ENCODE data around the gene SDS.

Gene SDS

GRCh38 chr12:113448873-113449272 is 45.2 kb upstream of the SDS start:
- no peak for DNase-seq
- H3K4me1 ChIP-seq, result no peaks in the 10 kb centered on the region
- H3K27me3 ChIP-seq, result peaks cover 1% of the 10 kb centered on the region; the same call in 1 of the 2 replicates
- H3K4me3 ChIP-seq (ENCODE audit: low read depth, low read length), result no peak overlapping the region
- H3K36me3 ChIP-seq, result no peaks in the 10 kb centered on the region
- no peak for TF ChIP-seq CTCF (IDR thresholded peaks at IDR 0.05; ENCODE audit: low read depth, low read length)
- no peaks in the 10 kb centered on the region; the same call in 1 of the 2 replicates for H3K9me3 ChIP-seq

DNA sequence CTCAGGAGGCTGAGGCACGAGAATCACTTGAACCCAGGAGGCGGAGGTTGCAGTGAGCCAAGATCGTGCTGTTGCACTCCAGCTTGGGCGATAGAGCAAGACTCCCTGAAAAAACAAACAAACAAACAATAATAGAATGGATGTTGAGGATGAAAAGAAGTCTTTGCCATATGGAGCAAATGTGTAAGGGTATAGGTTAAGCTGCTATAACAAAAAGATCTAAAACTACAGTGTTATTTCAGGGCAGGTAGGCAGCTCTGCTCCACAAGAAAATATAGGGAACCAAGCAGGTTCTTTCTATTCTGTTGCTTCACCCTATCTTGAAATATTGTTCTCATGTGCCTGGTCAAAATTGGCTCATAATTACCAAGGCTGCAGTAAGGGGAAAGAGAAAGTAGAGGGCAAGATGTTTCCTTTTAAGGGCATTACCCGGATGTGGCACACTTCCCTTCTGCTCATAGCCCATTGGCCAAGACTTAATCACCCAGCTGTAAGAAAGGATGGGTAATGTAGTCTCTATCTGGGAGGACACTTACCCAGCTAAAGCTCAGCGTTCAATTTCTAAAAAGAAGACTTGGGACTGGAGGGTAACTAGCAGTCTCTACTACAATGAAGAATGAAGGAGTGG is 42.0 kb upstream of the SDS start:
- H3K27me3 ChIP-seq, result peaks cover 10% of the 10 kb centered on the region
- no peaks in the 10 kb centered on the region for H3K4me1 ChIP-seq
- no peaks in the 10 kb centered on the region for H3K36me3 ChIP-seq
- no peak for DNase-seq
- no peaks in the 10 kb centered on the region for H3K9me3 ChIP-seq
- no peak overlapping the region for H3K4me3 ChIP-seq (ENCODE audit: low read depth, low read length)
- TF ChIP-seq CTCF (IDR thresholded peaks at IDR 0.05; ENCODE audit: low read depth, low read length), result no peak

DNA sequence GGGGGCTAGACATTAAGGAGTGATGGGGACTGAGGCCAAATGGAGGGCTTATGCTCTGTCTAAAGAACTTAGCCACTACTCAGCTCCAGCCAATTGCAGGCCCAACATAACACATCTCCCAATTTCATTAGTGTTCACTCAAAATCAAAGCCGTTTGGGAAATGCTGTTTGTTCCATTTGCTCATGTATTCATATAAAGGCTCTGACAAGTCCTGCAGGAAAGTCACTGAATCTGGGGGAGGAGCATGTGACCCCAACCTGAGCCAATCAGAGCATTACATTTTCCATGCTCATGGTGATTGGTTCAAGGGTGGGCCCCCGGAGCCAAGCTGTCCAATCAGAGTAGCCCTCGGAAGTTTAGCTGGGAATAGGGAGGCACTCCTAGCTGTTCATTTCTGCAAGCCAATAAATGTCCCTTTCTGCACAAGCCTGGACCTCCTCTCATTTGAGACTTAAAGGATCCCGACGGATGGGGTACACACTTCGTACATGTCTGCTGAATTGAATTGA is 39.4 kb upstream of the SDS start:
- Histone ChIP-seq H3K9me3 (no peaks in the 10 kb centered on the region), H3K4me1 (no peaks in the 10 kb centered on the region), H3K27me3 (peaks cover 21% of the 10 kb centered on the region), H3K4me3 (ENCODE audit: low read depth, low read length) (no peak overlapping the region), H3K36me3 (no peaks in the 10 kb centered on the region)
- no peak for DNase-seq
- no peak for TF ChIP-seq CTCF (IDR thresholded peaks at IDR 0.05; ENCODE audit: low read depth, low read length)

- peaks cover 24% of the 10 kb centered on the region for H3K27me3 ChIP-seq
- DNase-seq, result no peak
- no peaks in the 10 kb centered on the region for H3K9me3 ChIP-seq
- H3K36me3 ChIP-seq, result no peaks in the 10 kb centered on the region
- H3K4me1 ChIP-seq, result no peaks in the 10 kb centered on the region
- no peak overlapping the region for H3K4me3 ChIP-seq (ENCODE audit: low read depth, low read length)
- TF ChIP-seq CTCF (IDR thresholded peaks at IDR 0.05; ENCODE audit: low read depth, low read length), result no peak
Measured at GRCh38 chr12:113440947-113441782, 37.5 kb upstream of the SDS start.

GRCh38 chr12:113440336-113440735 is 36.6 kb upstream of the SDS start:
- no peak for TF ChIP-seq CTCF (IDR thresholded peaks at IDR 0.05; ENCODE audit: low read depth, low read length)
- H3K36me3 ChIP-seq, result no peaks in the 10 kb centered on the region
- no peak for DNase-seq
- no peaks in the 10 kb centered on the region for H3K4me1 ChIP-seq
- no peaks in the 10 kb centered on the region for H3K9me3 ChIP-seq
- peaks cover 24% of the 10 kb centered on the region for H3K27me3 ChIP-seq
- no peak overlapping the region for H3K4me3 ChIP-seq (ENCODE audit: low read depth, low read length)

- peak; percentile 86 for TF ChIP-seq CTCF (IDR thresholded peaks at IDR 0.05; ENCODE audit: low read depth, low read length)
- H3K9me3 ChIP-seq, result no peaks in the 10 kb centered on the region
- H3K27me3 ChIP-seq, result peaks cover 24% of the 10 kb centered on the region
- peak; percentile 78 for DNase-seq
- H3K4me1 ChIP-seq, result no peaks in the 10 kb centered on the region
- no peaks in the 10 kb centered on the region for H3K36me3 ChIP-seq
- H3K4me3 ChIP-seq (ENCODE audit: low read depth, low read length), result no peak overlapping the region
Measured at GRCh38 chr12:113439606-113440030, 35.9 kb upstream of the SDS start.

All from BE2C (cell line).